HEK293T (cell line): ENCODE results near the gene KRTAP5-4.

Source experiments
- ELF4 ChIP-seq: fragments of 450-650 bp; IDR thresholded peaks from 2 replicates; pipeline ENCODE4 v1.6.1; 2017; ENCODE audit warnings: antibody characterized with exemption
- SP1 ChIP-seq: fragments of 450-650 bp; IDR thresholded peaks from 2 replicates; pipeline ENCODE4 v1.6.1; 2017
- SUZ12 ChIP-seq: fragments of 450-650 bp; IDR thresholded peaks from 2 replicates; pipeline ENCODE4 v1.6.1; 2016; ENCODE audit warnings: mild to moderate bottlenecking
- TARDBP ChIP-seq: fragments of 450-650 bp; IDR thresholded peaks from 2 replicates; pipeline ENCODE4 v1.6.1; 2016
- TF ChIP-seq, protein P1 (sequence below): fragments of 450-650 bp; IDR thresholded peaks from 2 replicates; pipeline ENCODE4 v1.6.1; 2016

- TF ChIP-seq SUZ12 = no peak
- no peak for TF ChIP-seq TARDBP
- no peak for TF ChIP-seq SP1
- TF ChIP-seq, protein P1, sequence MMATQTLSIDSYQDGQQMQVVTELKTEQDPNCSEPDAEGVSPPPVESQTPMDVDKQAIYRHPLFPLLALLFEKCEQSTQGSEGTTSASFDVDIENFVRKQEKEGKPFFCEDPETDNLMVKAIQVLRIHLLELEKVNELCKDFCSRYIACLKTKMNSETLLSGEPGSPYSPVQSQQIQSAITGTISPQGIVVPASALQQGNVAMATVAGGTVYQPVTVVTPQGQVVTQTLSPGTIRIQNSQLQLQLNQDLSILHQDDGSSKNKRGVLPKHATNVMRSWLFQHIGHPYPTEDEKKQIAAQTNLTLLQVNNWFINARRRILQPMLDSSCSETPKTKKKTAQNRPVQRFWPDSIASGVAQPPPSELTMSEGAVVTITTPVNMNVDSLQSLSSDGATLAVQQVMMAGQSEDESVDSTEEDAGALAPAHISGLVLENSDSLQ = no peak
- TF ChIP-seq ELF4 = no peak
Observed at GRCh38 chr11:1652771-1653540, 31.0 kb upstream of the KRTAP5-4 start.
